Glutamatergic neuron (in vitro differentiated cells): Measurements from ENCODE around the gene FAM72B. TPM values are rescaled to one million over a fixed set of nuclear protein-coding genes. Genes with fewer than 3 reads are reported as not detected.
"Not testable (repeated sequence)": the region's sequence is repeated elsewhere in the genome, so short reads cannot be mapped to it uniquely, and the experiment has no call there.

Experiments used
- DNase-seq: peaks from one replicate; pipeline ENCODE4 v3.0.0; 2022
- H3K27ac Mint-ChIP-seq: one replicate; pipeline ENCODE4 v1.8.0; 2020; ENCODE audit warnings: mild to moderate bottlenecking, mixed read lengths, inconsistent platforms; ENCODE audit not compliant: unreplicated experiment
- H3K27me3 Mint-ChIP-seq: one replicate; pipeline ENCODE4 v1.8.0; 2020; ENCODE audit warnings: mild to moderate bottlenecking, moderate library complexity, mixed read lengths, inconsistent platforms; ENCODE audit not compliant: unreplicated experiment
- H3K36me3 Mint-ChIP-seq: one replicate; pipeline ENCODE4 v1.8.0; 2020; ENCODE audit warnings: mild to moderate bottlenecking, mixed read lengths, inconsistent platforms; ENCODE audit not compliant: unreplicated experiment
- H3K4me1 Mint-ChIP-seq: one replicate; pipeline ENCODE4 v1.8.0; 2020; ENCODE audit warnings: mild to moderate bottlenecking, low read depth, mixed read lengths, inconsistent platforms; ENCODE audit not compliant: unreplicated experiment
- H3K4me3 Mint-ChIP-seq: one replicate; pipeline ENCODE4 v1.8.0; 2020; ENCODE audit warnings: mild to moderate bottlenecking, mixed read lengths, inconsistent platforms; ENCODE audit not compliant: unreplicated experiment
- H3K9me3 Mint-ChIP-seq: one replicate; pipeline ENCODE4 v1.8.0; 2020; ENCODE audit warnings: mild to moderate bottlenecking, moderate library complexity, mixed read lengths, inconsistent platforms; ENCODE audit not compliant: unreplicated experiment
- long read RNA-seq: library from polyadenylated mRNA; unstranded; transcript quantifications from one replicate; pipeline ENCODE4 v2.0.0, GENCODE V29; 2020; ENCODE audit not compliant: unreplicated experiment
- total RNA-seq: library from RNA; stranded (reverse); fragmentation: NEBNext Ultra II Directional; extraction: Animal tissue kit (Norgen Biotek cat#: 25700); gene quantifications from one replicate; pipeline ENCODE4 v1.2.1, GENCODE V29; 2021; ENCODE audit not compliant: unreplicated experiment

The FAM72B gene
- total RNA-seq = 2.1 TPM
- long read RNA-seq, partial matches to known transcripts = 0 of 2 reads
- long read RNA-seq, other reads (novel, unspliced or antisense) = 0 of 2 reads

GRCh38 chr1:121184290-121185127, at the start of gene FAM72B, which contains the start of gene SRGAP2C:
FAM72B (minus strand) TSS chr1:121184340; CDS start chr1:121183489, 851 bp downstream.
SRGAP2C (plus strand) TSS chr1:121184975; CDS start chr1:121187447, 2,472 bp downstream.
- not testable (repeated sequence) for H3K4me1 Mint-ChIP-seq, H3K36me3 Mint-ChIP-seq, H3K27me3 Mint-ChIP-seq, H3K9me3 Mint-ChIP-seq
- Mint-ChIP-seq H3K27ac (peak within 1 kb of the TSS; percentile 68), H3K4me3 (peak within 1 kb of the TSS; percentile 90)
- DNase-seq = peak; percentile 82

- not testable (repeated sequence) for DNase-seq, H3K27me3 Mint-ChIP-seq, H3K36me3 Mint-ChIP-seq, H3K9me3 Mint-ChIP-seq, H3K4me3 Mint-ChIP-seq, H3K4me1 Mint-ChIP-seq, H3K27ac Mint-ChIP-seq
Observed at GRCh38 chr1:121232445-121233125, 48.4 kb upstream of the FAM72B start.

- DNase-seq, H3K4me3 Mint-ChIP-seq, H3K36me3 Mint-ChIP-seq, H3K27me3 Mint-ChIP-seq, H3K27ac Mint-ChIP-seq, H3K9me3 Mint-ChIP-seq, H3K4me1 Mint-ChIP-seq: not testable (repeated sequence)
Observed at GRCh38 chr1:121230636-121231035, 46.5 kb upstream of the FAM72B start.

GRCh38 chr1:121227544-121228330, 43.6 kb upstream of the FAM72B start:
- not testable (repeated sequence) for H3K4me3 Mint-ChIP-seq, H3K27me3 Mint-ChIP-seq, H3K36me3 Mint-ChIP-seq, H3K27ac Mint-ChIP-seq, H3K4me1 Mint-ChIP-seq, H3K9me3 Mint-ChIP-seq, DNase-seq

- not testable (repeated sequence) for H3K36me3 Mint-ChIP-seq, H3K9me3 Mint-ChIP-seq, H3K4me1 Mint-ChIP-seq, DNase-seq, H3K4me3 Mint-ChIP-seq, H3K27ac Mint-ChIP-seq, H3K27me3 Mint-ChIP-seq
Observed at GRCh38 chr1:121226925-121227324, 42.8 kb upstream of the FAM72B start.

GRCh38 chr1:121226295-121226904, 42.3 kb upstream of the FAM72B start:
- not testable (repeated sequence) for H3K4me3 Mint-ChIP-seq, H3K4me1 Mint-ChIP-seq, H3K27ac Mint-ChIP-seq, DNase-seq, H3K9me3 Mint-ChIP-seq, H3K36me3 Mint-ChIP-seq, H3K27me3 Mint-ChIP-seq

GRCh38 chr1:121224714-121225113, 40.6 kb upstream of the FAM72B start:
- H3K27ac Mint-ChIP-seq, H3K4me1 Mint-ChIP-seq: not testable (repeated sequence)

GRCh38 chr1:121221770-121222169, 37.6 kb upstream of the FAM72B start:
- not testable (repeated sequence) for H3K36me3 Mint-ChIP-seq, DNase-seq, H3K27ac Mint-ChIP-seq, H3K9me3 Mint-ChIP-seq, H3K4me1 Mint-ChIP-seq, H3K27me3 Mint-ChIP-seq, H3K4me3 Mint-ChIP-seq

More at GRCh38 chr1:121224714-121225113, 40.6 kb upstream of the FAM72B start:
- not testable (repeated sequence) for H3K36me3 Mint-ChIP-seq, H3K4me3 Mint-ChIP-seq, DNase-seq, H3K27me3 Mint-ChIP-seq, H3K9me3 Mint-ChIP-seq

- H3K27me3 Mint-ChIP-seq, H3K4me3 Mint-ChIP-seq, H3K9me3 Mint-ChIP-seq, H3K27ac Mint-ChIP-seq, H3K4me1 Mint-ChIP-seq, H3K36me3 Mint-ChIP-seq, DNase-seq: not testable (repeated sequence)
Observed at GRCh38 chr1:121216676-121217075, 32.5 kb upstream of the FAM72B start.

- not testable (repeated sequence) for H3K27me3 Mint-ChIP-seq, H3K4me1 Mint-ChIP-seq, H3K4me3 Mint-ChIP-seq, H3K27ac Mint-ChIP-seq, H3K9me3 Mint-ChIP-seq, DNase-seq, H3K36me3 Mint-ChIP-seq
Observed at GRCh38 chr1:121215699-121216417, 31.7 kb upstream of the FAM72B start.

- H3K4me3 Mint-ChIP-seq, H3K36me3 Mint-ChIP-seq, H3K27ac Mint-ChIP-seq, H3K4me1 Mint-ChIP-seq, H3K27me3 Mint-ChIP-seq, H3K9me3 Mint-ChIP-seq, DNase-seq: not testable (repeated sequence)
Observed at GRCh38 chr1:121214544-121215156, 30.5 kb upstream of the FAM72B start.
